ENCODE data around the gene SWI5. TPM values are rescaled to one million over a fixed set of nuclear protein-coding genes. Genes with fewer than 3 reads are reported as not detected.

Gene SWI5
- total RNA-seq, 2 donors from 2014 or later: 33.4 to 46.9 TPM

GRCh38 chr9:128286440-128286839, 10.4 kb downstream of the SWI5 start:
- H3K9me3 ChIP-seq (ENCODE audit: control insufficient read depth, low read length): no peaks in the 10 kb centered on the region
- H3K4me3 Mint-ChIP-seq: no peak overlapping the region
- no peak overlapping the region for H3K4me3 ChIP-seq (ENCODE audit: low read length)
- H3K27ac ChIP-seq (ENCODE audit: low read depth, low read length): no peak overlapping the region
- peaks cover 23% of the 10 kb centered on the region for H3K36me3 Mint-ChIP-seq (ENCODE audit: low read depth)
- H3K27me3 Mint-ChIP-seq (ENCODE audit: insufficient read depth): no peaks in the 10 kb centered on the region
- 95 to 100% methylated on average over 6 of the region's 6 CpGs for WGBS, 2 experiments (ENCODE audit: insufficient coverage in 1 of 2, insufficient read length in 1 of 2)
- no peak for TF ChIP-seq CTCF (conservative IDR thresholded peaks at IDR 0.05)
- H3K4me1 Mint-ChIP-seq: no peaks in the 10 kb centered on the region
- no peaks in the 10 kb centered on the region for H3K27me3 ChIP-seq (ENCODE audit: control insufficient read depth, insufficient read depth, low read length, poor library complexity, severe bottlenecking)
- no peak overlapping the region for H3K27ac Mint-ChIP-seq
- H3K4me1 ChIP-seq (ENCODE audit: control insufficient read depth, insufficient read depth, low read length): no peaks in the 10 kb centered on the region
- no peak for DNase-seq
- peaks cover 29% of the 10 kb centered on the region for H3K36me3 ChIP-seq (ENCODE audit: control insufficient read depth, insufficient read depth, low read length)
- no peak overlapping the region for H3K9ac ChIP-seq (ENCODE audit: extremely low read depth, low read length, poor library complexity, severe bottlenecking)
- no peaks in the 10 kb centered on the region for H3K9me3 Mint-ChIP-seq

GRCh38 chr9:128288273-128289004, 12.4 kb downstream of the SWI5 start:
- no peak overlapping the region for H3K4me3 Mint-ChIP-seq
- Histone ChIP-seq H3K9me3 (ENCODE audit: control insufficient read depth, low read length) (no peaks in the 10 kb centered on the region), H3K27me3 (ENCODE audit: control insufficient read depth, insufficient read depth, low read length, poor library complexity, severe bottlenecking) (no peaks in the 10 kb centered on the region), H3K9ac (ENCODE audit: extremely low read depth, low read length, poor library complexity, severe bottlenecking) (no peak overlapping the region), H3K4me3 (ENCODE audit: low read length) (no peak overlapping the region), H3K4me1 (ENCODE audit: control insufficient read depth, insufficient read depth, low read length) (no peaks in the 10 kb centered on the region), H3K36me3 (ENCODE audit: control insufficient read depth, insufficient read depth, low read length) (peaks cover 29% of the 10 kb centered on the region), H3K27ac (ENCODE audit: low read depth, low read length) (no peak overlapping the region)
- no peaks in the 10 kb centered on the region for H3K4me1 Mint-ChIP-seq
- H3K27me3 Mint-ChIP-seq (ENCODE audit: insufficient read depth): no peaks in the 10 kb centered on the region
- TF ChIP-seq CTCF (conservative IDR thresholded peaks at IDR 0.05): no peak
- no peak for DNase-seq
- WGBS, 2 experiments (ENCODE audit: insufficient coverage in 1 of 2, insufficient read length in 1 of 2): 89 to 93% methylated on average over 6 to 11 of the region's 11 CpGs
- no peak overlapping the region for H3K27ac Mint-ChIP-seq
- no peaks in the 10 kb centered on the region for H3K9me3 Mint-ChIP-seq
- H3K36me3 Mint-ChIP-seq (ENCODE audit: low read depth): peaks cover 27% of the 10 kb centered on the region

DNA sequence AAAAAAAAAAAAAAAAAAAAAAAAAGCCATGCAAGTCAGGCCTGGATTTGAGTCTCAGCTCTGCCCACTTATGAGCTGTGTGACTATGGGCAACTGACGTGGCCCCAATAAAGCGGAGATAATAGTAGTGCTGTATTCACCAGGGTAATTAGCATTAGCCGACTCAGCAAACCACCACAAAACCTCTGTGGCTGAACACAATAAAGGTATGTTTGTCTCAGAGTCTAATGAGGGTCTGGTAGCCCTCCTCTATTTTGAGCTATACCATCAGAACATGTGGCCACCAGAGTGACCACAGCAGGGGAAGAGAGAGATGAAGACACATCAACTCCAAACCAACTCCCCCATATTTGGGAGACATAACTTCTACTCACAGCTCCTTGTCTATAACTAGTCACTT, 15.9 kb downstream of the SWI5 start:
- 95 to 100% methylated on average over 2 to 3 of the region's 3 CpGs for WGBS, 2 experiments (ENCODE audit: insufficient coverage in 1 of 2, insufficient read length in 1 of 2)
- Mint-ChIP-seq H3K27me3 (ENCODE audit: insufficient read depth) (no peaks in the 10 kb centered on the region), H3K9me3 (no peaks in the 10 kb centered on the region), H3K4me3 (no peak overlapping the region), H3K4me1 (no peaks in the 10 kb centered on the region), H3K36me3 (ENCODE audit: low read depth) (peaks cover 20% of the 10 kb centered on the region), H3K27ac (no peak overlapping the region)
- Histone ChIP-seq H3K9me3 (ENCODE audit: control insufficient read depth, low read length) (no peaks in the 10 kb centered on the region), H3K9ac (ENCODE audit: extremely low read depth, low read length, poor library complexity, severe bottlenecking) (no peak overlapping the region), H3K27ac (ENCODE audit: low read depth, low read length) (no peak overlapping the region), H3K36me3 (ENCODE audit: control insufficient read depth, insufficient read depth, low read length) (peaks cover 17% of the 10 kb centered on the region), H3K4me3 (ENCODE audit: low read length) (no peak overlapping the region), H3K27me3 (ENCODE audit: control insufficient read depth, insufficient read depth, low read length, poor library complexity, severe bottlenecking) (no peaks in the 10 kb centered on the region), H3K4me1 (ENCODE audit: control insufficient read depth, insufficient read depth, low read length) (no peaks in the 10 kb centered on the region)
- DNase-seq: no peak
- no peak for TF ChIP-seq CTCF (conservative IDR thresholded peaks at IDR 0.05)
